Measurements from ENCODE around the gene STK38. TPM values are rescaled to one million over a fixed set of nuclear protein-coding genes. Genes with fewer than 3 reads are reported as not detected.
A peak's percentile ranks its signal among the peaks of the same experiment; 100 is the strongest.

The STK38 gene
- total RNA-seq (2021; ENCODE audit: unreplicated experiment), result 44.7 TPM
- polyA plus RNA-seq (2012; ENCODE audit: insufficient read length), result 26.8 TPM
- percentile 82 among the genes with signal in this experiment for Bru-seq, nascent RNA
- percentile 92 among the genes with signal in this experiment for BruChase-seq, experiment 1, labeled RNA remaining after a 2-hour chase
- BruChase-seq, experiment 2, labeled RNA remaining after a 6-hour chase, result percentile 89 among the genes with signal in this experiment
- long read RNA-seq, transcript STK38-201 (14 exons, 3,576 nt), result major isoform, 37 of 135 reads
- long read RNA-seq, partial matches to known transcripts, result 10 of 135 reads
- long read RNA-seq, other reads (novel, unspliced or antisense), result 88 of 135 reads

DNA sequence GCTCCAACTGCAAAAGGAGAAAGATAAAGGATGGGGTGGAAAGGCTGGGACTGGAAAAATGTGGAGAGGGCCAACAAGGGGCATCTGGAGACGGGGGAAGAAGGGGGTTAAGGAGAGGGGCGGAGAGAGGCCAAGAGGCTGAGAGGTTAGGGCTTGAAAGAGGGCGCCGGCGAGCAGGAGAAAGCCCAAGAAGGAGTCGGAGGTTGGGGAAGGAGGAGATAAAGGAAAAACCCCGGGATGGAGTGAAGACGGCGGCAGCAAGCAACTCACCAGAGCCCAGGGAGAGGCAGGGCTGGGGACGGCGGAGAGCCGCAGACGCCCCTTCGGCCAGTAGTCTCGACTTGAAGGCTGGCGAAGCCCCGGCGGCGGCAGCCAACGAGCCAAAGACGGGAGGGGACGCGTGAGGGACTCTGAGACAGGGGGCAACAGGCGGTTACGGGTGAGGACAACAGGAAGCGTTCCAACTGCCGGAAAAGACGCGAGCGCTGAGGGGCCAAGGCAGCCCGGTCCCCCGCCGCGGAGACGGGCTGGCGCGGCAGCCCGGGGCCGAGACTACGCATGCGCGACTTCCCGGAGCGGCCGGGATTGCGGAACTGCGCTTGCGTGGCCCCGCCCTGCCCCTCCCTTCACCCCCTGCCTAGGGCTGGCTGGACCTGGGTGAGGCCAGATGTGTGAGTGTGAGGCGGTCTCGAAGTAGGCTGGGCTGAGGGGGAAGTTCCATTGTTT is at the start of gene STK38:
TSS of gene STK38 (minus strand) at position 560 of the 726 bp plus-strand sequence. CDS start 7,277 bp downstream, outside the sequence.
- Histone ChIP-seq H3K27me3 (ENCODE audit: control insufficient read depth, insufficient read depth, low read length) (no peaks in the 10 kb centered on the region), H3K36me3 (ENCODE audit: control insufficient read depth, insufficient read depth, low read length) (no peaks in the 10 kb centered on the region; the same call in none of the 2 replicates), H3K27ac (ENCODE audit: low read length) (peak within 1 kb of the TSS; percentile 87), H3K4me1 (ENCODE audit: control insufficient read depth, insufficient read depth, low read length) (peaks cover 10% of the 10 kb centered on the region), H3K4me3 (ENCODE audit: low read depth in 2 of 2, low read length in 2 of 2) (peak within 1 kb of the TSS; percentile 64 to 98), H3K9me3 (ENCODE audit: control insufficient read depth, insufficient read depth, low read depth, low read length) (no peaks in the 10 kb centered on the region)
- CTCF ChIA-PET, result no interaction called here
- intact Hi-C loops (cut with micrococcal nuclease; ENCODE audit: unreplicated experiment) (loop anchor here (2.0 kb wide), 1 partner anchor 48 kb away; the partner anchor contains the start of gene SRSF3), in situ Hi-C loops (cut with HindIII; ENCODE audit: low pct_unique_long_range_greater_than_20kb, low sequenced_read_pairs) (no loop called here)
- peak; percentile 95 for TF ChIP-seq SIN3A (IDR thresholded peaks at IDR 0.05; ENCODE audit: borderline replicate concordance, insufficient read depth, low read depth, low read length)
- TF ChIP-seq, protein P1, sequence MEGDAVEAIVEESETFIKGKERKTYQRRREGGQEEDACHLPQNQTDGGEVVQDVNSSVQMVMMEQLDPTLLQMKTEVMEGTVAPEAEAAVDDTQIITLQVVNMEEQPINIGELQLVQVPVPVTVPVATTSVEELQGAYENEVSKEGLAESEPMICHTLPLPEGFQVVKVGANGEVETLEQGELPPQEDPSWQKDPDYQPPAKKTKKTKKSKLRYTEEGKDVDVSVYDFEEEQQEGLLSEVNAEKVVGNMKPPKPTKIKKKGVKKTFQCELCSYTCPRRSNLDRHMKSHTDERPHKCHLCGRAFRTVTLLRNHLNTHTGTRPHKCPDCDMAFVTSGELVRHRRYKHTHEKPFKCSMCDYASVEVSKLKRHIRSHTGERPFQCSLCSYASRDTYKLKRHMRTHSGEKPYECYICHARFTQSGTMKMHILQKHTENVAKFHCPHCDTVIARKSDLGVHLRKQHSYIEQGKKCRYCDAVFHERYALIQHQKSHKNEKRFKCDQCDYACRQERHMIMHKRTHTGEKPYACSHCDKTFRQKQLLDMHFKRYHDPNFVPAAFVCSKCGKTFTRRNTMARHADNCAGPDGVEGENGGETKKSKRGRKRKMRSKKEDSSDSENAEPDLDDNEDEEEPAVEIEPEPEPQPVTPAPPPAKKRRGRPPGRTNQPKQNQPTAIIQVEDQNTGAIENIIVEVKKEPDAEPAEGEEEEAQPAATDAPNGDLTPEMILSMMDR (IDR thresholded peaks at IDR 0.05), result no peak; the same call in 1 of the 2 replicates
- TF ChIP-seq TCF7L2 (IDR thresholded peaks at IDR 0.05; ENCODE audit: low read depth, low read length), result no peak
- TF ChIP-seq, protein P2, sequence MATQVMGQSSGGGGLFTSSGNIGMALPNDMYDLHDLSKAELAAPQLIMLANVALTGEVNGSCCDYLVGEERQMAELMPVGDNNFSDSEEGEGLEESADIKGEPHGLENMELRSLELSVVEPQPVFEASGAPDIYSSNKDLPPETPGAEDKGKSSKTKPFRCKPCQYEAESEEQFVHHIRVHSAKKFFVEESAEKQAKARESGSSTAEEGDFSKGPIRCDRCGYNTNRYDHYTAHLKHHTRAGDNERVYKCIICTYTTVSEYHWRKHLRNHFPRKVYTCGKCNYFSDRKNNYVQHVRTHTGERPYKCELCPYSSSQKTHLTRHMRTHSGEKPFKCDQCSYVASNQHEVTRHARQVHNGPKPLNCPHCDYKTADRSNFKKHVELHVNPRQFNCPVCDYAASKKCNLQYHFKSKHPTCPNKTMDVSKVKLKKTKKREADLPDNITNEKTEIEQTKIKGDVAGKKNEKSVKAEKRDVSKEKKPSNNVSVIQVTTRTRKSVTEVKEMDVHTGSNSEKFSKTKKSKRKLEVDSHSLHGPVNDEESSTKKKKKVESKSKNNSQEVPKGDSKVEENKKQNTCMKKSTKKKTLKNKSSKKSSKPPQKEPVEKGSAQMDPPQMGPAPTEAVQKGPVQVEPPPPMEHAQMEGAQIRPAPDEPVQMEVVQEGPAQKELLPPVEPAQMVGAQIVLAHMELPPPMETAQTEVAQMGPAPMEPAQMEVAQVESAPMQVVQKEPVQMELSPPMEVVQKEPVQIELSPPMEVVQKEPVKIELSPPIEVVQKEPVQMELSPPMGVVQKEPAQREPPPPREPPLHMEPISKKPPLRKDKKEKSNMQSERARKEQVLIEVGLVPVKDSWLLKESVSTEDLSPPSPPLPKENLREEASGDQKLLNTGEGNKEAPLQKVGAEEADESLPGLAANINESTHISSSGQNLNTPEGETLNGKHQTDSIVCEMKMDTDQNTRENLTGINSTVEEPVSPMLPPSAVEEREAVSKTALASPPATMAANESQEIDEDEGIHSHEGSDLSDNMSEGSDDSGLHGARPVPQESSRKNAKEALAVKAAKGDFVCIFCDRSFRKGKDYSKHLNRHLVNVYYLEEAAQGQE (IDR thresholded peaks at IDR 0.05; ENCODE audit: insufficient read depth in 1 of 2, low read depth in 2 of 2, low read length in 1 of 2), result no peak
- peak; percentile 95 for TF ChIP-seq POLR2AphosphoS5 (IDR thresholded peaks at IDR 0.05; ENCODE audit: low read depth, low read length)
- POLR2A ChIA-PET, result no interaction called here
- ATAC-seq (peak; percentile 97), DNase-seq (ENCODE audit: low read depth, low spot score) (no peak)
- BruUV-seq (replicated peaks), result no TSS peak

DNA sequence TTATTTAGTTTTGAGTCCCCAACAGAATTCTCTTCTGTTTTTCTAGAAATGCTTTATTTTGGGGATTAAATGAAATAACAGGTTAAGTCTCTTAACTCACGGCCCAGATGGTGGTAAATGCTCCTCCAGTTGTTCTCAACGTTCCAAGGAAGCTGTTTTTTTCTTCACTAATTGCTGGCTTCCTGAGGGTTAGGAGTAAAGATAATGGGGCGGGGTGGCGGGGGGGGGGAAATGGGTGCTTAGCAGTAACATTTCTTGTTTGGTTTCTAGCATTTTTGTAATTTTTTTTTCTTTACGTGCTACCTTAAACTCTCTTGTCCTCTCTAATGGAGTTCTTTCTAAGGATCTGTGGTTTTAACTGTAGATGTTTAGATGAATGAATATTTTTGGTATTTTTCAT is 49.1 kb upstream of the STK38 start:
- peaks cover 58% of the 10 kb centered on the region for H3K36me3 ChIP-seq (ENCODE audit: control insufficient read depth, insufficient read depth, low read length)
- TF ChIP-seq SIN3A (IDR thresholded peaks at IDR 0.05; ENCODE audit: borderline replicate concordance, insufficient read depth, low read depth, low read length) (no peak), POLR2AphosphoS5 (IDR thresholded peaks at IDR 0.05; ENCODE audit: low read depth, low read length) (no peak), TCF7L2 (IDR thresholded peaks at IDR 0.05; ENCODE audit: low read depth, low read length) (no peak)
- TF ChIP-seq, protein P1 (IDR thresholded peaks at IDR 0.05), result no peak
- TF ChIP-seq, protein P2 (IDR thresholded peaks at IDR 0.05; ENCODE audit: insufficient read depth in 1 of 2, low read depth in 2 of 2, low read length in 1 of 2), result no peak
- intact Hi-C loops (cut with micrococcal nuclease; ENCODE audit: unreplicated experiment), result no loop called here
- H3K4me3 ChIP-seq (ENCODE audit: low read depth in 2 of 2, low read length in 2 of 2), result peak overlapping the region; percentile 98 to 99
- no TSS peak for BruUV-seq (replicated peaks)
- in situ Hi-C loops (cut with HindIII; ENCODE audit: low pct_unique_long_range_greater_than_20kb, low sequenced_read_pairs), result no loop called here
- H3K9me3 ChIP-seq (ENCODE audit: control insufficient read depth, insufficient read depth, low read depth, low read length), result no peaks in the 10 kb centered on the region
- no peak for ATAC-seq
- ChIA-PET POLR2A (interaction anchor here (0.6 to 0.7 kb wide), 3 partner anchors 48 to 173 kb away, joined by 4 to 17 read pairs (median 12); no protein-coding TSS in a partner anchor), CTCF (no interaction called here)
- peak overlapping the region; percentile 55 for H3K27ac ChIP-seq (ENCODE audit: low read length)
- peaks cover 40% of the 10 kb centered on the region for H3K4me1 ChIP-seq (ENCODE audit: control insufficient read depth, insufficient read depth, low read length)
- DNase-seq (ENCODE audit: low read depth, low spot score), result no peak
- no peaks in the 10 kb centered on the region for H3K27me3 ChIP-seq (ENCODE audit: control insufficient read depth, insufficient read depth, low read length)
